ENCODE measurements around the gene C12orf60.
"Not testable (repeated sequence)": the region's sequence is repeated elsewhere in the genome, so short reads cannot be mapped to it uniquely, and the experiment has no call there.

C12orf60 gene, protein sequence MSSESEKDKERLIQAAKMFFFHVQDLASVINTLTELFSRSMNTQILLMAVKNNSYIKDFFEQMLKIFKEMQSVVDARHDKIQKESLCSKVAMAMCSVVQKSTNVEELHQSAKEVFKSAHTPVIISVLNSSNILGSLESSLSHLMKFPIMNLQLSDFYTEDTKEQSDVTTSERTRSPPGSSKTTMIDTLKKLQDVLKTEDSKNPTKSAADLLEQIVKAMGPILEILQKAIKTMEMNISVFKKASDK

GRCh38 chr12:14803011-14803829, at the start of gene C12orf60, which contains the start of gene WBP11:
Gene C12orf60, plus strand, starts transcription at chr12:14803670. Its CDS starts 19,266 bp downstream, at chr12:14822936.
Gene WBP11, minus strand, starts transcription at chr12:14803478. Its CDS starts 2,095 bp downstream, at chr12:14801383.
- peak; percentile 79 for DNase-seq

DNA sequence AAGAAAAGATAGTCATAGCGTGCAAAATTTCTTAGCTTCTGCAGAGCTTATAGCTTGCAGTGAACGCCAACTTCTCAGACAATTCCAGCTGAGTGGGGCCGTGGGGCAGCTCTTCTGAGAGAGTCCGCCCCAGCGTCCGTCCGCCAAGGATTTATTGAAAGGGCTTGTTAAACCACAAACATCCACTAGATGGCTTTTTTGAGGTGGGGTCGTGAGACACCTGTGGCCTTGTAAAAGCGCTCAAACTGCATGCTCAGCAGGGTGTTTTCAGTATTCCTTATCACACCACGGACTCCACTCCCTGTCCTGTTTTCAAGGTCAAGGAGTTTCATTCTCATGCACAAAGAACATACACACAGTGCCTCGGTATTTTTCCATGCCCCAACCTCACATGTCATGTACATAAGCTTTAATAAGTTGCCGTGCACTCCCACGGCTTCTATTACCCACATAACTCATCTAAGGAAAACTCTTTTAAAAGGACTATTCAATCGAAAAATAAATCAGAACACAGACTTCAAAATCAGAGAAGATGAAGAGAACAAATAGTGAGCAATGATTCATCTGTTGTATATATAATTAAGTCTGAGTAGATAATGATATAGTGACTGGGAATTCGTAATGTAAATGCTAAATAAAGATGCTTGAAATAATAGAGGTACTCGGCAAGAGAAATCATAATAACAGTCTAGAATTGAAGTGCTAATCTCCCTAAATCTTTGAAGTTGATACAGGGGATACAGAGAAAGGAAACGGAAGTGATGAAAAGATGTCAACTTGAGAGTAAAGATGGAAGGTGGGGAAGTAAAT, 46.9 kb upstream of the C12orf60 start:
- no peak for DNase-seq

GRCh38 chr12:14759711-14760280, 43.7 kb upstream of the C12orf60 start:
- DNase-seq = not testable (repeated sequence)

- no peak for DNase-seq
These were observed 38.1 kb upstream of the C12orf60 start for GRCh38 chr12:14765398-14765797.

DNA sequence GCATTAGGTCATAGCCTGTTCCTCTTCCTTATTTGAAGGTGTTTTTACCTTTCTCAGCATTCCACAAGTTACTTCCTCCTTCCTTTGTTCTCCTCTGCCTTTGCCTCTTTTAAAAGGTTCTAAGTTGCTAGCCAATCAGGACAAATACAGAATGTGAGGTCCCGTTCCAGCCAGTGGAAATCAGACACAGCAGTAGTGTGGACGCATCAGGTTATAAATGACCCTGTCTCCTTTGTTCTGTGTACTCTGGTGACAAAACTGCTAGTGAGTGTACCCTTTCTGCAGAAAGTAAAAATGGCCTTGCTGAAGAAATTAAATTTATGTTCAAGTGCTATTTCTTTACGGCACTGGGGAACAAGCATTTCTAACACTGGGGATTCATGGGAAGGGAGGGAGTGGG, 37.5 kb upstream of the C12orf60 start:
- DNase-seq = not testable (repeated sequence)

- no peak for DNase-seq
These were observed 36.7 kb upstream of the C12orf60 start for GRCh38 chr12:14766649-14767215.

DNA sequence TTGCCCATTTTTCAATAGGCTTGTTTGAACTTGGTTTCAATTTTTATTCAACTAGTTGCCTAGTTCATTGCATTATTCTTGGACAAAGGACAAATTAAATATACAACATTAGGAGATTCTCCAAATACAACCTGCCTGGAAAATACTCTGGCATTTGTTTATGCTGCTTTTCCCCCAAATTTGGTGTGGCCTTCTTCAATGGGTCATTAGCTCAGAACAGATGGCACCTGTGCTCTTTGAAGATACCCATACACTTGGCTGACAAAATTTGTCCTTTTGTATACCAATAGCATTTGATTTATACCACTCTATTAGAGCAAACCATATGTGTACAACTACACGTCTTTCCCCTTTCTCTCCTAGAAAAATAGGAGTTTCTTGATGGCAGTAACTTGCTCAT, 35.9 kb upstream of the C12orf60 start:
- DNase-seq = no peak

DNA sequence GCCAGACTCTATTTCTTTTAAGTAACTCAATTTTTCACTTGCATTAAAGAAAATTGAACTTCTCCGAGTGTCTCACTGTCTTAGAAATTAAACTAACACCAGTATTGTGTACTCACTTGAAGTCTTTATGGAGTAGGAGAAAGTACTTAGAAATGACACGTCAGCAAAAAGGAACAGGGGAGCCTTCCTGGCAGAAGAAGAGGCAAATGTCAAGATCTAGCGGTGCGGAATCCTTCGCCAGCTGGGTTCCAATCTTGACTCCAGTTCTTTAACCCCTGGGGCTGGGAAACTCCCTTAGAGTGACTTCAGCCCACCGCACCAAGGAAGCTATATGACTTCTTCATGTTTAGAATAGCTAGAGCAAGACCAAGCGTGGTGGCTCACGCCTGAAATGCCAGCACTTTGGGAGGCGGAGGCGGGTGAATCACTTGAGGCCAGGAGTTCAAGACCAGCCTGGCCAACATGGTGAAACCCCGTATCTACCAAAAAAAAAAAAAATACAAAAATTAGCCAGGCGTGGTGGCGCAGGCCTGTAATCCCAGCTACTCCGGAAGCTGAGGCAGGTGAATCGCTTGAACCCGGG, 34.6 kb upstream of the C12orf60 start:
- DNase-seq = peak; percentile 9

GRCh38 chr12:14769466-14769968, 34.0 kb upstream of the C12orf60 start:
- DNase-seq = no peak

- DNase-seq = peak; percentile 78
These were observed 33.4 kb upstream of the C12orf60 start for GRCh38 chr12:14769969-14770495.

- DNase-seq = peak; percentile 92
These were observed 32.7 kb upstream of the C12orf60 start for GRCh38 chr12:14770496-14771461.

DNA sequence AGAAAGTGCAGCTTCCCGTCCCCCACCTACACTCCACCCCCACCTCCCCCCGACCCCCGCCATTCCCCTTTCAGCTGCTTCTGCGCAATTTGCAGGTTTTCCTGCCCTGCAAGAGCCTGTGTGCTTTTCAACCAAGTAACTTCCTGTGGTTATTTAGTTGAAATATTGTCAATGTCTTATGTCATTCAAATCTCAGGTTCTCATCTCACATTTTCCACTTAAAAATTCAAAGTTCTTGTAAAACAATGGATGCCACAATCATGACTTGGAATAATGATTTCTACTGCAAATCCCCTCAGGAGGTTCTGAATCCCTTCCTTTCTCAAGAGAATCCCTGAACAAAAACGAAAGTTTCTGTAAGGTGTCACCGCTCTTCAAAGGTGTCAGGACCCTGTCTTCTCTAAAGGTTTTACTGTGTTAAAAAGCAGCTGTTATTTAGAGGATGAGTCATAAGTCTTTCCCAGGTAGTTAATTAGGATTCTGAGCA, 31.8 kb upstream of the C12orf60 start:
- peak; percentile 15 for DNase-seq

- no peak for DNase-seq
These were observed 30.5 kb upstream of the C12orf60 start for GRCh38 chr12:14772946-14773345.

GRCh38 chr12:14773685-14774073, 29.8 kb upstream of the C12orf60 start:
- no peak for DNase-seq

GRCh38 chr12:14774074-14774905, 29.2 kb upstream of the C12orf60 start:
- peak; percentile 80 for DNase-seq

DNA sequence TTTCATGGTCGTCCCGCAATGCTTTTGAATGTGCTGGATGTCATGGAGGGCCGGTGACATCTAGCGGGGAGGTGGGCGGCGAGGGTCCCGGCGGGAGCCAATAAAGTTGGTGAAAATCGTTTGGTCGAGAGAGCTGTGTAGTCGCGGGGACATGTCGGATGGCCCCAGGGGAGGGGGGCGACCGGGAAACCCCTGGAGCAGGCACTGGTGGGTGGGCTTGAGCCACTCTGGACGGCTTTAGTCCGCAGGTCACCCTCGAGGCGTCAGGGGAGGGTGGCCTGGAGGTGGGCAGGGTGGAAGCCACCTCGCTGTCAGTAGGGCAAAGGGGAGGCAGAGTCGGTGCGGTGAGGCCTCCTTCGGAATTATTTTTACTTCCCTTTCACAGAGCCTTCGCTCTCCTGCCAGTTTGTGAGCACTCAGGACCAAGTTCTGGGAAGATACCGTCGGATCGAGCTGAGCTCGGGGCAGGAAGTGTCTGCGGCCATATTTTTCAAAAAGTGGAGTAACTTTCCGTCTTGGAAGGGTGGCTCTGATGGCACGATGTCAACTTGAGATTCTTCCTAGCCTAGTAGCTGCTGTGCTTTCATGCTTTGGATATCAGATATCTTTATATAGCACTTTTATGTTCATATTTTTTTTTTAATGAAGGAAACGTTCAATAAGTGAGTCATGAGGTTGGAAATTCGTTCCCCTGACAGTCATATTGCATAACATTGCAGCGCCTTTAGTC, 28.4 kb upstream of the C12orf60 start:
- no peak for DNase-seq

GRCh38 chr12:14775636-14775980, 27.9 kb upstream of the C12orf60 start:
- no peak for DNase-seq

DNA sequence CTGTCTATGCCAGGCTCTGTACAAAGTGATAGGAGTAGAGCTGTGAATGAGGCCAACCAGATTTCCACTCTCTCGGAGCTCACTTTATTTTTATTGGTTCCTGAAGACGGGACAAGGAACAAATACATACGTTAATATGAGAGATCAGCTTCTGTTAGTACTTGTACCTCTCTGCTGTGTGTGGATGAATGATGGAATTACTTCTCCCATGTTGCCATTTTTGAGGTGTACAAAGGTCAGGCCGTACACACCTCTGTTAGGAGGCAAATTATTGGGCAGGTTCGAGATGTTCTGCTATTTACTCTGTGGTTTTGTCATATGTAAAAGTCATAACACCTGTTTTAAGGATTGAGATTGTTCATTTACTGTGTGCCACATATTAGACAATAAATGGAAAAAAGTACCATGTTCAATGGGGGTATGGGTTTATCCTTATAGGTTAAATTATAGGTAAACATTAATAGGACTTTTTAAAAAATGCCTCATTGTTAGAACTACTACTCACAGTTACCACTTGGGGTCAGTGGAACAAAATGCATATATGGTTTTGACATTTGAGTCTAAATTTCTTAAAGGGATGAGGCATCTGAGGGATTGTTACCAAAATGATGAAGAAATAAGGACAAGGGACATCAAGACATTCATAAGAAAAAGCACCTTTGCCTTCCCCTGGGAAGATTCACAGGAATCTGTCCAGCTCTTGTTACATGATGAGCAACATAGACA, 27.1 kb upstream of the C12orf60 start:
- DNase-seq = no peak
